Subcutaneous adipose tissue (tissue), 4 donors: ENCODE results near the gene CTIF. TPM values are rescaled to one million over a fixed set of nuclear protein-coding genes. Genes with fewer than 3 reads are reported as not detected.

Experiments used
- total RNA-seq, 4 donors: library from RNA; depleted of rRNA; stranded (reverse); fragments of >200 nt; gene quantifications; one replicate each; pipeline ENCODE4 v1.1.0, GENCODE V29; 2016
- TF ChIP-seq, protein P1 (sequence below): fragments of 450-650 bp; IDR thresholded peaks from one replicate; pipeline ENCODE4 v1.5.1; 2016; ENCODE audit warnings: low read depth, mild to moderate bottlenecking, control low read depth, antibody characterized with exemption, moderate library complexity

CTIF gene
- total RNA-seq, 4 donors from 2014 or later = 41.0 to 195 (median 78.3) TPM

DNA sequence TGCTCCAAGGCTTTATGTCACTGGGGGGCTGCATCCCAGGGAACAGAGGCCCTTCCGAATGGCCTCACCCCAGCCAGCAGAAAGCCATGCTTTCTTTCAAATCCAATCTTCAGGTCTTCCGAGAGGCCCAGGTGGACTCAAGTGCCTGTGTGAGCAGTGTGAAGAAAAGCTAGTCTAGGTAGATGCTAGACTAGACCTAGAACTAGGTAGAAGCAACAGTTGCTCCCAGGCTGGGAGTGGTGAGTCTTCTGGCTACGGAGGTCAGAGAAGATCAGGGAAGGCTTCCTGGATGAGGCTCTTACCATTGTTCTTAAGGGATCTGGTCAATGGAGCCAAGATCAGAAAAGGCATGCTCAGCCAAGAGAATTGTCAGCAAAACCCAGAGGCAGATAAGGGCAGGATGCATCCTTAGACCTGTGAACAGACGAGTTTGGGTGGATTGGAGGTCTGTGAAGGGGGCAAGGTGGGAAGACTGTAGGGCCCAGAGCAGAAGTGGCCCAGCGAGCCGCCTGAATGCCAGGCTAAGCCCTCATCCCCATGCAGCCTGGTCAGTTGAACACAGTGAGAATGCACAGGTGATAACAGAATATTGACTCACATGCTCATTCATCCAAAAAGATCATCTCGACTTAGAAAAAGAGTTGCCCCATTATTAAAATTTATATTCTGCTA is 301.1 kb downstream of the CTIF start:
- TF ChIP-seq, protein P1, sequence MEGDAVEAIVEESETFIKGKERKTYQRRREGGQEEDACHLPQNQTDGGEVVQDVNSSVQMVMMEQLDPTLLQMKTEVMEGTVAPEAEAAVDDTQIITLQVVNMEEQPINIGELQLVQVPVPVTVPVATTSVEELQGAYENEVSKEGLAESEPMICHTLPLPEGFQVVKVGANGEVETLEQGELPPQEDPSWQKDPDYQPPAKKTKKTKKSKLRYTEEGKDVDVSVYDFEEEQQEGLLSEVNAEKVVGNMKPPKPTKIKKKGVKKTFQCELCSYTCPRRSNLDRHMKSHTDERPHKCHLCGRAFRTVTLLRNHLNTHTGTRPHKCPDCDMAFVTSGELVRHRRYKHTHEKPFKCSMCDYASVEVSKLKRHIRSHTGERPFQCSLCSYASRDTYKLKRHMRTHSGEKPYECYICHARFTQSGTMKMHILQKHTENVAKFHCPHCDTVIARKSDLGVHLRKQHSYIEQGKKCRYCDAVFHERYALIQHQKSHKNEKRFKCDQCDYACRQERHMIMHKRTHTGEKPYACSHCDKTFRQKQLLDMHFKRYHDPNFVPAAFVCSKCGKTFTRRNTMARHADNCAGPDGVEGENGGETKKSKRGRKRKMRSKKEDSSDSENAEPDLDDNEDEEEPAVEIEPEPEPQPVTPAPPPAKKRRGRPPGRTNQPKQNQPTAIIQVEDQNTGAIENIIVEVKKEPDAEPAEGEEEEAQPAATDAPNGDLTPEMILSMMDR = no peak

DNA sequence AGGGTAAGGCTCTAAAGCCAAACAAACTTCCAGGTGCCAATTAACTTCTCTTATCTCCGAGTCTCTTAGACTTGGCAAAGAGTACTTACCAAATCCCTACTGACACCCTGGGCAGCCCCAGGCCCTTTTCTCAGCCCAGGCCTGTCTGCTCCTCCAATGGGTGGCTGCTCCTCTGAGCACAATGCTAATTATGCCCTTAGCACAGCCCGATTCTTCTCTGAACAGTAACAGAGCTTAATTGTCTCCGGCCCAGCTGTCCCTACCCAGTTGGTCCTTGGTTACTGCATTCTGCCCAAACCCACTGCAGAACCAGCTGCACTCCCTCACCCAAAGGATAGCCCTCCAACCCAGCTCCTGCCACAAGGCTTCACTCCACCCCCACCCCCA is 301.7 kb downstream of the CTIF start:
- TF ChIP-seq, protein P1 = no peak

DNA sequence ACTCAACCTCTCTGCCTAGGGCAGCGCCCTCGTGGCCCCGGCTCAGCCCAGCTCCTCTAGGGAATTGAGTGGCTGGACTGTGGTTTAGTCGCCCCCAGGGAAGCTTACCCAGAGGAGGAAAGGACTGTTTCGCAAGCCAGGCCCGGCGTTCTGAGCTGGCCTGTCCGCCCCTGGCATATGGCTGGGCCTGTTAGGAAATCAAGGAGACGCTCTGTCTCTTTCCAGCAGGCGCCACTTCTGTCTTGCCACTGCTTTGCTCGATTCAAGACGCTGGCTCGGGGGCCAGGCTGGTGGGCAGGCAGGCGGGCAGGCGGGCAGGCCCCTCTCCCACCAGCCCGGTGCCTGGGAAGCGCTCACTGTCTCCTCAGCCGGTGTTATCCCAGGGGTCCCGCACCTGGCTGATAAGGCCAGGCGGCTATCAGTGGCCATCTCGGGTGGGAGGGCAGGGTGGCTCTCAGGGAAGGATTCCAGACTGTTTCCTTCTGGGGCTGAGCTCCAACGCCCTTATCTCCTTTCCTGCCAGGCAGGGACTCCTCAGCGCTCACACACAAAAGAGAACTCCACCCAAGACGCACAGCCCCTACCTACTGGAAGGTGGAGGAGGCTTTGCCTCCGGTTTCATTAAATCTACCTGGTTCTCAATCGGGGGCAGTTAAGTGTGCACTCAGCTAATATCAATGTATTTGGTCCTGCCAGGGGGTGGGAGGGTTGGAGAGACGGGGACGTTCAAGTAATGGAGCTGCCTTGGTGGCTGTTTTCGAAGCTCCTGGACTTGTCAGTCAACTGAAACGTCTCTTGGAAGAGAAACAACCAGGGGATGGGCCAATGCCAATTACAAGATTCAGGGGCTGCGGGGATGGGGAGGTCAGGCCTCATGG is 302.8 kb downstream of the CTIF start:
- TF ChIP-seq, protein P1 = no peak

DNA sequence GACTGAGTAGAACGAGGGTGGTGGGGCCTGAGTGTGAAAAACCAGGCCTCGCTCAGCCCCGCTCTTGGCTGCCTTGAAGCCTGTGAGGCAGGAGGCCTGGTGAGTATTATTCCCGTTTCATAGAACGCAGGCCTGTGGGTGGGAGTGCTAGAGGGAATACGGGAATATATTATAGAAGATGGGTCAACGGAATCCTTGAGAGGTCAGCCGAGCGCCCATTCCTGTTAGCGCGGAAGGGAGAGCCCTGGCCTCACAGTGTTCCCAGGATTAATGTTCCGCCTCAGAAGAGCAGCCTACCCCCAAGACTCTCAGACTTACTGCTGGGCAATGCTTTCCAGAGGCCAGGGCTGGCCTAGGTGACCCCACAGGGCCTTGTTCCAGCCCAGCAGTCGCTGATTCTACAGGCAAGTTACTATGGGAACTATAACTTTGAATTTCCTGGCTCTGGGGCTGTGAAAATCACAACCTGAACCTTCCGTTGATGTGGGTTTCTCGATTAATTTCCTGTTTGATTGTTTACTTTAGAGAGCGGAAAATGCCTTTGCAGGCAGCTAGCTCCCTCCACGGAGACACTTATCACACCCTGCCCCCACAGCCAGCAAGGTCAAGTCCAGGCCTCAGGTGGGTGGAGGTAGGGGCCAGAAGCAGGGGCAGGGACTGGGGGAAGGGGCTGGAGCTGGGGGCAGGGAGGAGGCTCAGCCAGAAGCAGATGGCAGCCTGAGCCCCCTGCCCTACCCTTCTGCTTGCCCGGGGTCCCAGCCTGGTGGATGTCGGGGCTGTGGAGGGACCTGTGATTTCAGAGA is 303.6 kb downstream of the CTIF start:
- TF ChIP-seq, protein P1 = no peak

DNA sequence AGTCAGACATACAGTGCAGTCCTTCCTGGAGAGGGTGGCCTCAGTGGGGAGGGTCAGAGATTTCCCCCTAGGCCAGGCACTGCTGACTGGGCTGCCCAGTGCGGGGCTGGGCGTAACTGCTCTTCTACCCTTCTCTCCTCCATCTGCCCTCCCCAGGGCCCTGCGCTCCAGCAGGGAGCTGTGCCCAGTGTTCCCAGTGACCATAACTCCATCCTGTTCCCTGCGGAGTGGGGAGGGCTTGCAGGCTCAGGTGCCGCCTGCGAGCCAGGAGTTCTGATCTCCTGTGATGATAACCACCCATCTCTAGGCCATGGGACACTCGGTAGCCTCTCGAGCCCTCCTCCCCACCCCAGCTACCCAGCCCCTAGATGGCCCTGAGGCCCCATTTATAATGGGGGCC is 304.3 kb downstream of the CTIF start:
- TF ChIP-seq, protein P1 = no peak

DNA sequence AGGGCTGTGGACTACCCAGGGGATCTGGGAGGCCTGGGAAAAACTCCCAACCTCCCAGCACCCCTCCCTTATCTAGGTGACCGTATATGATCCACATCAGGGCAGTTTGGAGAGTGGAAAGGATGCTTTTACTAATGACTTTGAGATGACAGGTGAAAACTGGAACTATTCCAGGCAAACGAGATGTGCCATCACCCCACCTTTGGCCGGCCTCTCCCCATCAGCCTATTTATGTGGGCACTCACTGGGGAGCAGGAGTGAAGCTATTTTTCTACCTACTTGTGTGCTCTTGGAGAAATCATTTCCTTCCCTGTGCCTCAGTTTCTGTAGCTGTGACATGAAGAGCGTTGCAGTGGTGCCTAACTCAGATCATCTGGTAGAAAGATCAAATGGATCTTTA is 304.8 kb downstream of the CTIF start:
- TF ChIP-seq, protein P1 = no peak

DNA sequence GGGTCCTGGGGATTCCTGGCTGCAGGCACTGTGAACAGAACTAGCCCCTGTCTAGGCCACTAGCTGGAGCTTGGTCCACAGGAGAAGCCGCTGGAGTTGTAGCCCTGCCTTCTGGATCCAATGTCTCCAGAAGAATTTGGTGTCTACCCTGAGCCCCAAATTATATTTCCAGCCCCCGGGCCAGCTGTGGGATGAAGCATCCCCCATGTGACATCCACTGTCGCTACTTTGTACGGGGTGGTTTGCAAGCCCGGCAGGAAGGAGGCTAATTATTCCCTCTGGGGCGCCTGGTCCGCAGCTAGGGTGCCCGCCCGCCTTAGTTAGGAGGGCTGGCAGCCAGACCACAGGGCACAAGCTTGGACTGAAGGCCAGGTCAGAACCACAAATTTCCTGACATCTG is 305.4 kb downstream of the CTIF start:
- TF ChIP-seq, protein P1 = no peak
